ENCODE results near the gene PROX1.

The PROX1 gene

DNA sequence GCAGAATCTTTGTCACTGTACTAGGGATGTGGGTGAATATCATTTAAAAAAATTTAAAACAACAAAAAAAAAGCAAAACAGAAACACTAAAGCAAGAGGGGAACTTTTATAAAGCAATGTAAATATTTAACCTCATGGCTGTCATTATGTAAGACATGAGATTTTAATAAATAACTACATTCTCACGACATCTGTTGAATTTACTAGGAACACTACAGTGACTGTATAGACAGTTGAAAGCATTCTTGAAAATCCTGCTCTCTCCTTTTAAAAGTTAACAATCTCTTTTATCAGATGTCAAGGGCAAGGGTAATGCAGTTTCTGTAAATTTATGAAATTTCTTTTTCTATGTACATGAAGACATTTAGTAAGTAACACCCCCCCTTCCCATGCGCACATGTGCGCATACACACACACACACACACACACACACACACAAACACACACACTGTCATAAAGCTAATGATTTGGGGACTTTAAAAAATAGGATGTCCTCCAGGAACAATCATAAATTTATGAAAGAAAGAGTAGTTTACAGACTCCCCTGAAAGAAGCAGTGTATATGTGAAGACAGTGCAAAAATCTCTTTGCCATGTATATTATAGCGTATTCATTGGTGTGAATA is 51.7 kb downstream of the PROX1 start:
- H3K4me3 ChIP-seq (ENCODE audit: control insufficient read depth, low read depth, low read length), result no peak overlapping the region
- TF ChIP-seq, protein P1, sequence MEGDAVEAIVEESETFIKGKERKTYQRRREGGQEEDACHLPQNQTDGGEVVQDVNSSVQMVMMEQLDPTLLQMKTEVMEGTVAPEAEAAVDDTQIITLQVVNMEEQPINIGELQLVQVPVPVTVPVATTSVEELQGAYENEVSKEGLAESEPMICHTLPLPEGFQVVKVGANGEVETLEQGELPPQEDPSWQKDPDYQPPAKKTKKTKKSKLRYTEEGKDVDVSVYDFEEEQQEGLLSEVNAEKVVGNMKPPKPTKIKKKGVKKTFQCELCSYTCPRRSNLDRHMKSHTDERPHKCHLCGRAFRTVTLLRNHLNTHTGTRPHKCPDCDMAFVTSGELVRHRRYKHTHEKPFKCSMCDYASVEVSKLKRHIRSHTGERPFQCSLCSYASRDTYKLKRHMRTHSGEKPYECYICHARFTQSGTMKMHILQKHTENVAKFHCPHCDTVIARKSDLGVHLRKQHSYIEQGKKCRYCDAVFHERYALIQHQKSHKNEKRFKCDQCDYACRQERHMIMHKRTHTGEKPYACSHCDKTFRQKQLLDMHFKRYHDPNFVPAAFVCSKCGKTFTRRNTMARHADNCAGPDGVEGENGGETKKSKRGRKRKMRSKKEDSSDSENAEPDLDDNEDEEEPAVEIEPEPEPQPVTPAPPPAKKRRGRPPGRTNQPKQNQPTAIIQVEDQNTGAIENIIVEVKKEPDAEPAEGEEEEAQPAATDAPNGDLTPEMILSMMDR (IDR thresholded peaks at IDR 0.05; ENCODE audit: control insufficient read depth, insufficient read depth, low read depth, low read length, missing control alignments), result no peak
- DNase-seq (ENCODE audit: low read depth), result no peak

- no peak overlapping the region for H3K4me3 ChIP-seq (ENCODE audit: control insufficient read depth, low read depth, low read length)
- TF ChIP-seq, protein P1 (IDR thresholded peaks at IDR 0.05; ENCODE audit: control insufficient read depth, insufficient read depth, low read depth, low read length, missing control alignments), result no peak
- no peak for DNase-seq (ENCODE audit: low read depth)
Observed at GRCh38 chr1:214043167-214043566, 55.4 kb downstream of the PROX1 start.

GRCh38 chr1:214044438-214045214 is 56.9 kb downstream of the PROX1 start:
- no peak for DNase-seq (ENCODE audit: low read depth)
- TF ChIP-seq, protein P1 (IDR thresholded peaks at IDR 0.05; ENCODE audit: control insufficient read depth, insufficient read depth, low read depth, low read length, missing control alignments), result no peak
- no peak overlapping the region for H3K4me3 ChIP-seq (ENCODE audit: control insufficient read depth, low read depth, low read length)

DNA sequence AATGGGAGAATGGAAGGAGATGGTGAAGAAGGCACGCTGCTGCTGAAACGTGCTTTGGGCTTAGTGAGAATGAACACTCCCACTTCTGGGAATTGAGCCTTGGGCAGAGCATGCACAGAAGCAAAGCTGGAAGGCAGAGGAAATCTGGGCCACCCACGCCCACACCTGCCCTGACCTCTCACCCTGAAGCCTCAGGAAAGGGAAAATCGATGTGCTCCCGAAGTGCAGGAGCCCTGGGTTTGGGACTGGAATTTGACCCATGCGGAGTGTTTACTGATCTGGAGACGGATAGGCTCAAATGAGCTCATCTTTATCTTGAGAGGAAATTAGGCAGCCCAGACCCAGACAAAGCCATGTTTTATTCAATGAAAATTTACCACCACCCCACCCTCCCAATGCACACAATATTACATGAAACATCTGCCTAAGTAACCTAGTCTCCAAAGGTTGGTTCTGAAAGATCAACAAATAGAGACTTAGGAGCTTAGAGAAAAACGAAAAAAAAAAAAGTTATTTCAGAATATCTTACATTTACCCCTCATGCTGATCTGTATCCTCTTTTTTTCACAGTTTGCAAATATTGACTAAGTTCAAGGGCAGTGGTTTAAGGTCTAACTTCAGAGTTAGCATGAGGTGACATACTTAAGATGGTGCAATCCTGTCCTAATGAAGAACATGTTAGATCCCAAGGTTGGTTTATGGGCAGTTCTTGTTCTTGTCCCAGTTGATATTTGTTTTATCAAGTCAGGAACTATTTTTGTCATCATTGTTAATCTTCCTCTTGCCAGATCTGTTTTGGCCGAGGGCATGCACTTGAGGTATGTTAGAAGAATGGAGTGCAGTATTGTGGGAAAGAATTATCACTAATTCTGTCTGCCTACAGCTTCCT is 63.0 kb downstream of the PROX1 start:
- no peak overlapping the region for H3K4me3 ChIP-seq (ENCODE audit: control insufficient read depth, low read depth, low read length)
- TF ChIP-seq, protein P1 (IDR thresholded peaks at IDR 0.05; ENCODE audit: control insufficient read depth, insufficient read depth, low read depth, low read length, missing control alignments), result no peak
- DNase-seq (ENCODE audit: low read depth), result no peak

- TF ChIP-seq, protein P1 (IDR thresholded peaks at IDR 0.05; ENCODE audit: control insufficient read depth, insufficient read depth, low read depth, low read length, missing control alignments), result no peak
- no peak for DNase-seq (ENCODE audit: low read depth)
- no peak overlapping the region for H3K4me3 ChIP-seq (ENCODE audit: control insufficient read depth, low read depth, low read length)
Observed at GRCh38 chr1:214051786-214052185, 64.0 kb downstream of the PROX1 start.

DNA sequence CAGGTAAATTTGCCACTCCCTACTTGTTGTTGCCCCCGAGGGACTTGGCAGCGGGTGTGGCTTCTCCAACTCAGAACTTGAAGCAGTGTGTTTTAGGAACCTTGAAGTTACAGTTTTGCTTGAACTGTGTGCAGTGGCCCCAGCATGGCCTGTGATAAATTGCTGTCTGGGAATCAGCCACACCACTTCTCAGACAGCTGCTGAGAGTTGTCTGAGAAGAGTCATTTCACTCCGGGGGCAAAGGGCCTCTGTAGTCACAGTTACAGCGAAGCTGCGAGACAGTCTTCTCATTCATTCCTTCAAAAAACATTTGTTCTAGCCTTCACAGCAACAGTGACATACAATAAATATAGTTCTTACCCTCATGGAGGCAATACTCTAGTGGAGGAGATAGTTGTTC is 70.3 kb downstream of the PROX1 start:
- H3K4me3 ChIP-seq (ENCODE audit: control insufficient read depth, low read depth, low read length), result no peak overlapping the region
- TF ChIP-seq, protein P1 (IDR thresholded peaks at IDR 0.05; ENCODE audit: control insufficient read depth, insufficient read depth, low read depth, low read length, missing control alignments), result no peak
- DNase-seq (ENCODE audit: low read depth), result no peak

Data from AG09309 (cell line).